ENCODE results near the gene PRKAR1B.
A peak's percentile ranks its signal among the peaks of the same experiment; 100 is the strongest.

The PRKAR1B gene

DNA sequence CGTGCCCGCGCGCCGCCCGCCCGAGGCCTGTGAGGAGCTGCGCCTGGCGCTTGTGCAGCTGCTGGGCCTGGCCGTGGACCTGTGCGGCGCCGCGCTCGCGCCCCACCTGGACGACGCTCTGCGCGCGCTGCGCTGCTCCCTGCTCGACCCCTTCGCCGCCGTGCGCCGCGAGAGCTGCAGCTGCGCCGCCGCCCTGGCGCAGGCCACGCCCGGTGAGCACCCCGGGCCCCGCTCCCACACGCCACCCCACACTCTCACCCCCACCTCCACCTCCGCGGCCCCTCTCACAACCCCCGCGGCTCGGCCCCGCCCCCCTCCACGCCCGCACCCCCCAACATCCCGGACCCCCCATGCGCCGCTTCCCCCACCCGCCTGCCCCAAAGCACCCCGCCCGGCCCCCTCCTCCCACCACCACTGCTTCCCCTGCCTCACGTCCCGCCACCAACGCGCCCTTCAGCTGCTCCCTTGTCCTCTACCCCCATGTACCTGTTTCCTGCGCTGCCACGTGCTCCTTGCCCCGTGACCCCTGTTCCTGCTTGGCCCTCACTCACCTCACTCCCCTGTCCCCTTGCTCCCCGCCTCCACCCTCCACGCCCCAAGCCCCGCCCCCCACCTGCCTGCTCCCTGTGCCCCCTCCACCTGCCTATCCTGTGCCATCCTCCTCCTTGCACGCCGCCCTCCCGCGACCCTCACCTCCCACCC lies at the start of gene PRKAR1B:
TSS of gene PRKAR1B (minus strand) at position 178 of the 702 bp plus-strand sequence. CDS start 15,776 bp downstream, outside the sequence.
- DNase-seq (ENCODE audit: low spot score): peak; percentile 67

GRCh38 chr7:776381-776780 lies 49.3 kb upstream of the PRKAR1B start:
- no peak for DNase-seq (ENCODE audit: low spot score)

DNA sequence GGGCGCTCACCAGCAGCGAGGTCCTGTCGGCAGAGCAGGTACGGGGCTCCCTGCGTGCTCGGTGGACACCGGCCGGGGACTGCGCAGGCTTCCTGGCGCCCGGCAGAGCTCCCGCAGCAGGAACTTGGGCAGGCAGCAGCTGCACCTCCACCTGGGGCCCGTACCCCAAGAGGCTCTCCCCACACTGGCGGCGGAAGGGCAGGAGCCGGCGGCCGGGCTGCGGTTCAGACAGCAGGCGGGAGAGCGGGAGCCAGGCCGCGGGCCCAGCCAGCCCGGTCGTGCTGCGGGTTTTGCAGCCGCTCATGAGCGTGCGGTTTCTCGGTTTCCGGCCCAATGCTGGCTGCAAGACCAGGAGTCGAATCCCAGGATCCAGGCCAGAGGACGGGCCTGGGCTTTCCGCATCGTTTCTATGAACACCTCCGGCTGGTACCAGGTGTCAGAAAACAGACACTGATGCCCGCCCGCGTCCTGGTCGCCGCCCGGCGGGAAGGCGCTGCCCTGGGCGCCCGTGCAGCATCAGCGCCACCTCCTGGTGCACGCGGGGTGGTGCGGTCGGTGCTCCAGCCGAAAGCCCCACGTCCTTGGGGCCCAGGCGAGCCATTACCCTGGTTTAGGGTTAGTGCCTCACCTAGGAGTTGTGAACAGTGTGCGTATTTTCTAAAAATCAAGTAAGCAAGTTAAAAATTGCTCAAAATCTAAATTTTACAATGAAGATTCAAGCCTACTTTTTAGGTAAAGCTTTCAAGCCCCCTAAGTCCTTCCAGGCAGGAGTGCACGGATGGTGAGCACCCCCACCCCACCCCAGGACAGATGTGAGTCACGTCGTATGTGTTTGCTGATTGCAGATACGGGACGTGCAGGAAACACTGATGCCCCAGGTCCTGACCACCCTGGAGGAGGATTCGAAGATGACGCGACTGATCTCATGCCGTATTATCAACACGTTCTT lies 47.4 kb upstream of the PRKAR1B start:
- DNase-seq (ENCODE audit: low spot score): peak; percentile 69

DNA sequence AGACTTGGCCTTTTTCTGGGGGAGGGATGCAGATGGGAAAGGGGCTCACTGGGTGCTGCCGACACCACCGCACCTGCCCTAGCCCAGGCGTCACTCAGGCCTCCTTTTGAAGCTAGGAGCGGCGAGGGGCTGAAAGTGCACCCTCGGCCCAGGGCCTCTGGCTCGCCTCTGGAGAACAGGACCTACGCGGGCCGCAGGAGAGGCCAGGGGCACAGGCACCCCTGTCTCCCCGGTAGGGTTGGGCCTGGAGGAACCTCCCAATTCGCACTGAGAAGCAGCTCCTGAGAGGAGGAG lies 46.5 kb upstream of the PRKAR1B start:
- no peak for DNase-seq (ENCODE audit: low spot score)

DNA sequence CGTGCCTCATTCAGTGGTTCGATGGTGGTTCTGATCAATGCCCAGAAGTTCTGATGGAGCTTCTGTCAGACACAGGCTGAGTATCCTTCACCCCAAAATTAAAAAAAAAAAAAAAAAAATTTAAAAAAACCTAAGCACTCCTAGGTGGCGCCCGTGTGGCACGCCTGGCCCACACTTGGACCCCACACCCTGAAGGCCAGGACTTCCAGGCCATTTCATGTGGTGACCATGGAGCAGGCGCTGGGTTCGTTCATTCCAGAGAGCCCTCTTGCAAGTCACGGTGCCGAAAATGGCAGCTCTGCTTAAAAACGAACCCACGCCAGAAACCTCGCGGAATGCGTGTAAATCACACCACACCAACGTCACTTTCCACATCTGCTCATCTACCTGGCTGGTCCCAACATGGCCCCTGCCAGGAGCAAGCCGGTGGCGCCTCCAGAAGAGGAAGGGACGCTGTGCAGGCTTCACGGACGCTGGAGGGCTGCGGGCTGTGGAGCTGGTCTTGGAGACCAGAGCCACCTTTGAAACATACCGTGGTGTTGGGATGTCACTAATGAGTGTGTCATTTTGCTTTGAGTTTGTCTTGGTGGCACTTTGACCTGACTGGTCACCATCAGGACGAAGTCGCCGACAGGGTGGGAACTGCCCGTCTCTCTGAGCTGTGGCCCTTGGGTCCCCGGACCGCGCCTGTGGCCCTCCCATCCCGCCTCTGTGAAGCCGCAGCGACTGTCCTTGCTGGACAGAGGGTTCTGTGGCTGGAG lies 46.0 kb upstream of the PRKAR1B start:
- DNase-seq (ENCODE audit: low spot score): no peak

- DNase-seq (ENCODE audit: low spot score): no peak
These were observed 45.3 kb upstream of the PRKAR1B start for GRCh38 chr7:772392-772791.

DNA sequence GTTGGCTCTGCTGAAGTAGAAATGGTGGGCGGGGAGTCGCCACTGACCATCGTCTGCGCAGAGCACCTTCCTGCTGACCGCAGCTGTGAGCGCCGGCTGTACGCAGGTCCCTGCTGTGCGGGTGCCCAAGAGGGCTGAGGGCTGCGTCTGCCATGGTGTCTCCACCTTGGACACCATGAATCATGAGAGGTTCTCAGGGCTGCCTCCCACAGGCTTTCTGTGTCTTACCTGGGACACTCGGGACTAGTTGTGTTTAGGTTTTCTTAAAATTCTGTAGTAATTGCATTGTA lies 44.9 kb upstream of the PRKAR1B start:
- DNase-seq (ENCODE audit: low spot score): no peak

GRCh38 chr7:771234-772004 lies 44.3 kb upstream of the PRKAR1B start:
- DNase-seq (ENCODE audit: low spot score): no peak

DNA sequence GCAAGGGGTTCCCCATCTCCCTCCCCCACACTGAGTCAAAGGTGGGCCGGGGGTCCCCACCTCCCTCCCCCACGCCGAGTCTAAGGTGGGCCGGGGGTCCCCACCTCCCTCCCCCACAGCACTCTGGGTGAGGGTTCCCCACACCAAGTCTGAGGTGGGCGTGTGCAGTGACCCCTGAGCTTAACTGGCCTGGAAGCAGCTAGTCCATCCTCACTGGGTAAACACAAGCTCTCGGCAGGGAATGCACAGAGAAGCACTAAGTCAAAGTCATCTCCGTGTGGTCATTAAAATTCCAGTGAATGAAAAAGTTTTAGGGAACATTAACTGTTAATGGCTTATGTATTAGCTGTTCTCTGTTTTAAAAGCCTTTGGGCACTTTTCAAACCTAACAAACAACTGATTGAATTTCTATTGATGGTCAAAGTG lies 43.7 kb upstream of the PRKAR1B start:
- no peak for DNase-seq (ENCODE audit: low spot score)

- no peak for DNase-seq (ENCODE audit: low spot score)
These were observed 43.3 kb upstream of the PRKAR1B start for GRCh38 chr7:770336-770735.

DNA sequence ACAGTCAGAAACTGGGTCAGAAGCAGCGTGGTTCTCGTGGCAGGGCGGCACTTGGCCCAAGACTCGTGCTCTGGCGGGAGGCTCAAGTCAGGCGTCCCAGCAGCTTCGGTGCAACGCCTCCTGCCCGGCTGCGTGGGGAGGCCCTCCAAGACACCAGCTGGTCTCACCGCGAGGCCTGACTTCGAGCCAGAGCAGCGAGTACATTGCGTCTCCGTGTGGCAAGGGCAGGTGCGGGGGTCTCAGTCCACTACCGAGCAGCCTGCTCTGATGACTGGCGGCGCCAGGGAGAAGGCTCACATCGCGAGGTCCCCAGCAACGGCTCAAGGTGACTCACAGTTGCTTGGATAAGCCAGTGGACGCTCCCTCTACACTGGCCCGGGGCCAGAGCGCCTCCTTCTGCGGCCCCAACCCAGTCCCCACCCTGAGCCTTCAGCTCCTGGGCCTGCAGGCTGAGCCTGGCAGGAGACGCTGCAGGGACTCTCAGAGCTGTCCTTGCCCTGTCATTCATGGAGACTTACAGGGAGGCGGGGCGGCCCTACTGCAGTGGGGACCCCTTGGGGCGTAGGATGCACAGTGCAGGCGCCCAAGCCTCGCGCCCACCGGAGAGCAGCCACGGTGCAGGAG lies 41.9 kb upstream of the PRKAR1B start:
- DNase-seq (ENCODE audit: low spot score): no peak

GRCh38 chr7:767941-768731 lies 41.1 kb upstream of the PRKAR1B start:
- DNase-seq (ENCODE audit: low spot score): no peak

- DNase-seq (ENCODE audit: low spot score): no peak
These were observed 40.5 kb upstream of the PRKAR1B start for GRCh38 chr7:767580-767940.

DNA sequence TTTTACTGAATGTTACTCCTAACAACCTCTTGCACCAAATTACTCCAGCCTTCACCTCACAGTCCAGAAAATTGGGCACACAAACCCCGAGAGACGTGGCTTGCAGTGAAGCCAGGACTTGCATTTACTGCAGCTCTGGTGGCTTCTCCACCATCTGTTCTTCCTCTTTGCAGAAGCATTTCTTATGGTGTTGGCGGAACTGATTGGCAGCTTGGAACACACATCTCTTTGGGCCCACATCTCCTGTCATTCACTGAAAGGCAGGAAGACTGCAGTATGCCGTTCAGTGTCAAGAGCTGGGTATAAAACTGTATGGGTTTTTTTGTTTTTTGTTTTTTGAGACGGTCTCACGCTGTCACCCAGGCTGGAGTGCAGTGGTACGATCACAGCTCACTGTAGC lies 38.3 kb upstream of the PRKAR1B start:
- DNase-seq (ENCODE audit: low spot score): no peak

DNA sequence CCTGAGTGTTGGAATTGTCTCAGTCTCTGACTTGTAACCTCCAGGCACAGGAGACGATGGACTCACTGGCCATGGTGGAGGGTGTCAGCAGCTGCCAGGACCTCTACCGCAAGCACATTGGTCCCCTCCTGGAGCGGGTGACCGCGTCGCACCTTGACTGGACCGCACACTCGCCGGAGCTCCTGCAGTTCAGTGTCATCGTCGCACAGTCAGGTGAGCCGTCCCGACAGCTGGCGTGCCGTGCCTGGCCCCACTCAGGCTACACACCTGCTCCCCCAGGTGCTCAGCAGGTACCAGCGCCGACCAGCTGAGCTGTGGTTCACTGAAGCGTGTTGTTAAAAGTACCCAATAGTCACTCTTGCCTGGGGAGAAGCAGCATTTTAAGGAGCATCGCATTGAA lies 36.7 kb upstream of the PRKAR1B start:
- DNase-seq (ENCODE audit: low spot score): no peak

- DNase-seq (ENCODE audit: low spot score): no peak
These were observed 35.8 kb upstream of the PRKAR1B start for GRCh38 chr7:762885-763284.

DNA sequence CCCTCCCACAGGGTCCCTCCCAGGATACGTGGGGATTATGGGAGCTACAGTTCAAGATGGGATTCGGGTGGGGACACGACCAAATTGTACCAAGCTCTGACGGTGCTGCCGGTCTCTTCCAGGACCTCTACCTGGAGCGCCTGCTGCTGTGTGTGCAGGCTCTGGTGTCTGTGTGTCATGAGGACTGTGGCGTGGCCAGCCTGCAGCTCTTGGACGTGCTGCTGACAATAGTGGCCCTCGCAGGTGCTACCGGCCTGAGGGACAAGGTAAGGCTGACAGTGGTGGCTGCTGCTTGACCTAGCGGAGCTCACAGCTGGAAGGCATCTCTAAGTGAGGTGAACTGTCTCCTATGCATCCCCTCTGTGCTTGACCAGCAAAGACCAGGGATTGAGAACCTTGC lies 34.5 kb upstream of the PRKAR1B start:
- DNase-seq (ENCODE audit: low spot score): no peak

- DNase-seq (ENCODE audit: low spot score): no peak
These were observed 34.0 kb upstream of the PRKAR1B start for GRCh38 chr7:761101-761500.

DNA sequence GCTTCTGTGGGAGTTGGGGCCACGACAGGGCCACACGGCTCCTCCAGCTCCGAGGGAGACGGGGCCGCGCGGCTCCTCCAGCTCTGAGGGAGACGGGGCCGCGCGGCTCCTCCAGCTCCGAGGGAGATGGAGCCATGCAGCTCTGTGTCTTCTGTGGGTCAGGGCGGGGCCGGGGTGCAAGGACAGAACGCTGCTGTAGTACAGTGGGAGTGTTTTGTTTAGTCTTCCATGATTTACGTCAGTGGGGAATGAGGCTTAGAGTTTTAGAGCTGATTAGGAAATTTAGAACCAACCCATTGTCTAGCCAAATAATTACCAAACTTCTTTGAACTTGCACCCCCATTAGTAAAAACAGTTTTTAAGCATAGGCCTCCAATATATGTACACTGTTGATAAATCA lies 32.9 kb upstream of the PRKAR1B start:
- no peak for DNase-seq (ENCODE audit: low spot score)

DNA sequence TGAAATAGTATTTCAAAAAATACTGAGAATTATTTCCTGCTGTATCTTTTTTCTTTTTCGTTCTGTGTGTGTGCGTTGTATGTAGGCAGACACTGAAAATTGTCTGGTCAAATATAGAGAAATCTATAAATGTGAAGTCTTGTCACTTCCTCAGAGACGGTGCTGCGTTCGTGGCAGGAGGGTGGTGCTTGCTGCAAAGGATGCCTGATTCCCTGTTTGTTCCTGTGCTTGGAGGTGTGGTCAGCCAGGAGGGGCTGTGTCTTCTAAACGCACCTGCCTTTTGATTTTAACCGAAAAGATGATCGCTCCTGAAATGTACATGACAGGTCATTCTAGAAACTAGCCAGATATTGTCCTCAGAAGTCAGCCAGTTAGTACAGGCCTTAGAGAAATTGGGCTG lies 32.5 kb upstream of the PRKAR1B start:
- no peak for DNase-seq (ENCODE audit: low spot score)

DNA sequence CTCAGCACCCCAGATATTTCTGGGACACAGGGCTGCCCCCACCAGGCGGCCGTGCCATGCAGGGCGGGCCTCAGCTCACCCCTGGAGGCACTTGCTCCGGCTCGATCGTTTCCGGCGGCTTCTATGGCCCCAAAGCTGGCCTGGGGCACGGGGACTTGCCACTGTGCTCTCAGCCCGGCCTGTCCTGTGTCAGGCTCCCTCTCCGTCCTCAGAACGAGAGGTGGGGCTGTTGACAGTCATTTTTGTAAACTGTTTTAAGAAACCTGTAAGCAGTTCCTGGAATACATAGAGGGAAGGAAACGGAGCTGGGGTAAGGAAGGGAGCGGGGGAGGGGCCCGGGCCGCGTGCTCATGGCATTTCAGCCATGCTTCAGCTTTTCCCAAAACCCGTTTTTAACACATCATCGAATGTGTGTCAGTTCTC lies 30.7 kb upstream of the PRKAR1B start:
- no peak for DNase-seq (ENCODE audit: low spot score)

Data from germinal center (tissue), 1 donor.